Measurements from ENCODE around the gene EPS8L1. TPM values are rescaled to one million over a fixed set of nuclear protein-coding genes. Genes with fewer than 3 reads are reported as not detected.

EPS8L1 gene
- total RNA-seq, result 0.64 and 6.5 TPM in 2 replicates

DNA sequence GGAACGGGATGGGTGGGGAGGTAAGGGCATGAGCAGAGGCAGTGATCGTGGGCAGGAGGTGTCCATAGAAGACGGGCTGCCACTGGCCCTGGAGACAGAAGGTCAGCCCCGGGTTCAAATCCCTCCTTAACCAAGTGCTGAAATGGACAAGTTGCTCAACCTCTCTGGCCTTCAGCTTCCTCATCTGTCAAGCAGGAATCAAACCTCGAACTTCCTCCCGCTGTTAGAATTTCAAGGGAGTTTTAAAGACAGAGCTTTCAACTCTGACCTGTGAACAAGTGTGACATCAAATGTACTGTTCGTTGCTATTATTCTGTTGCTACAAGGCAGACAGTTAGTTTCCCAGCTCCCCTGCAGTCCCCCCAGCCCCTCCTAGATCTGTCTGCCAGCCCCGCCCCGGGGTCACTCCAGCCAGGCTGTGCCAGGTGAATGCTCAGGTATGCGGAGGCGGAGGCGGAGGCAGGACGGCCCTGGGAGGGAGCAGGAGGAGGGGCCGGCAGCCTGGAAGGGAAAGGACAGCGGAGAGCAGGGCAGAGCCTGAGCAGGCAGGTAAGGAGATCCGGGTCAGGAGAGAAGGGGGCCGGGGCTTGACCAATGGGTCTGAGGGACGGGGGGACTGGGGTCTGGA lies at the start of gene EPS8L1:
TSS of gene EPS8L1 (plus strand) at position 499 of the 628 bp plus-strand sequence. CDS start 576 bp downstream, outside the sequence.

GRCh38 chr19:55062735-55063491 lies 12.8 kb upstream of the EPS8L1 start, which contains the start of gene RDH13:
Gene RDH13, minus strand, starts transcription at chr19:55063148. Its CDS starts 116 bp downstream, at chr19:55063032.

DNA sequence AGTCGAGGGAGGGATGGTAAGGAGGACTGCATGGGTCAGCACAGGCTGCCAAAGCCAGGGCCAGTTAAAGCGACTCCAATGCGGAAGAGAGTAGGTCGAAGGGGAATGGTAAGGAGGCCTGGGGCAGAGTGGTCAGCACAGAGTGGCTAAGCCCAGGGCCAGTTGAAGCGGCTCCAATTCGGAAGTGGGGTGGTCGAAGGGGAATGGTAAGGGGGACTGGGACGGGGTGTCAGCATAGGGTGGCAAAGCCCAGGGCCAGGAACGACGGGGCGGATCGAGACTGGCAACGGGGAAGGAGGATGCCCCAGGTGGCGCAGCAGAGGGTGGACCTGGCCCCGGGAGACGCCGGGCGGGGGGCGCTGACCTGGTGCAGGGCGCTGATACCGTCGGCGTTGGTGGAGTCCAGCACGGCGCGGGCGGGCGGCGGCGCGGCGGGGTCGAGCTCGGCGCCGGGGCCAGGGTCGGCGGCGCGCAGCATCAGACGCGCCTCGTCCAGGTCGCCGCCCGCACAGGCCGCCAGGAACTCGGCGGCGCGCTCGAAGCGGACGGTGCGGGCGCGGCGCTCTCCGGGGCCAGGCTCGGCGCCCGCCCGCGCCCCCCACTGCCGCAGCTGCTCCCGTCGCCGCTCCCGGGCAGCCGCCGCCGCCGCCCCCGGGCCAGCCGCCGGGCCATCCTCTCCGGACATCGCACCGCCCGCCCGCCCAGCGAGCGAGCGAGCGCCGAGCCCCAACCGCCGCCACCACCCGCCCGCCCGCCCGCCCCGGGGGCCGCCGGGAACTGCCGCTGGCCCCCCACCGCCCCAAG lies 41.4 kb downstream of the EPS8L1 start, which contains the start of gene PPP1R12C:
TSS of gene PPP1R12C (minus strand) at position 779 of the 804 bp plus-strand sequence. CDS start at position 685, 94 bp downstream.

Other genes starting within 250 kb of the EPS8L1 start
- not detected in 2 replicates for gene KIR2DS4, start 243.2 kb upstream of the EPS8L1 start, total RNA-seq
- gene KIR3DL2, start 225.4 kb upstream of the EPS8L1 start, total RNA-seq, result not detected in 2 replicates
- gene FCAR, start 201.6 kb upstream of the EPS8L1 start, total RNA-seq, result not detected in 2 replicates
- gene NCR1, start 169.7 kb upstream of the EPS8L1 start, total RNA-seq, result not detected in 2 replicates
- not detected in 2 replicates for gene NLRP7, start 128.3 kb upstream of the EPS8L1 start, total RNA-seq
- 1.9 TPM in 1 of 2 replicates, not detected in the other for gene NLRP2, start 109.5 kb upstream of the EPS8L1 start, total RNA-seq
- not detected in 2 replicates for gene GP6, start 37.6 kb upstream of the EPS8L1 start, total RNA-seq
- gene RDH13, start 12.7 kb upstream of the EPS8L1 start, total RNA-seq, result 9.2 and 16.6 TPM in 2 replicates
- gene PPP1R12C, start 41.8 kb downstream of the EPS8L1 start, total RNA-seq, result 45.6 and 47.1 TPM in 2 replicates
- 6.7 and 20.3 TPM in 2 replicates for gene TNNT1, start 73.3 kb downstream of the EPS8L1 start, total RNA-seq
- gene TNNI3, start 81.9 kb downstream of the EPS8L1 start, total RNA-seq, result not detected in 2 replicates
- 1.0 TPM in 1 of 2 replicates, not detected in the other for gene DNAAF3, start 90.7 kb downstream of the EPS8L1 start, total RNA-seq
- gene SYT5, start 104.4 kb downstream of the EPS8L1 start, total RNA-seq, result 0.08 and 0.26 TPM in 2 replicates
- 3.9 and 6.6 TPM in 2 replicates for gene PTPRH, start 133.6 kb downstream of the EPS8L1 start, total RNA-seq
- 0.56 and 1.8 TPM in 2 replicates for gene TMEM86B, start 152.9 kb downstream of the EPS8L1 start, total RNA-seq
- gene PPP6R1, start 183.1 kb downstream of the EPS8L1 start, total RNA-seq, result 34.1 and 42.2 TPM in 2 replicates
- 50.1 and 59.6 TPM in 2 replicates for gene HSPBP1, start 204.2 kb downstream of the EPS8L1 start, total RNA-seq
- gene BRSK1, start 208.1 kb downstream of the EPS8L1 start, total RNA-seq, result 6.3 and 16.0 TPM in 2 replicates
- not detected in 2 replicates for gene TMEM150B, start 249.5 kb downstream of the EPS8L1 start, total RNA-seq